WTC11 (cell line): ENCODE data around the gene SLC10A2. TPM values are rescaled to one million over a fixed set of nuclear protein-coding genes. Genes with fewer than 3 reads are reported as not detected.

ENCODE experiments used
- ATAC-seq: fragments of 200-7000 bp; cut with Tn5 transposase; 2 replicates; pipeline ENCODE4 v1.10.0; 2021; ENCODE audit warnings: mild to moderate bottlenecking, moderate library complexity
- CTCF ChIA-PET: fragments of 300-600 bp; sonication (Branson Sonifier 250); formaldehyde crosslinking; loops from one replicate; lab custom pipeline; 2021; ENCODE audit warnings: antibody characterized with exemption; lab: Charles Lee
- POLR2A ChIA-PET: fragments of 350-600 bp; sonication (Branson Sonifier 250); formaldehyde crosslinking; loops from one replicate; lab custom pipeline; 2021; ENCODE audit warnings: antibody characterized with exemption; lab: Charles Lee
- DNase-seq: peaks from one replicate; pipeline ENCODE4 v3.0.0; 2021; ENCODE audit warnings: low spot score
- H3K27ac Mint-ChIP-seq: 2 replicates; pipeline ENCODE4 v1.8.0; 2021; ENCODE audit warnings: mixed read lengths
- H3K27me3 Mint-ChIP-seq: 2 replicates; pipeline ENCODE4 v1.8.0; 2021; ENCODE audit warnings: low read depth, mild to moderate bottlenecking, moderate library complexity, mixed read lengths
- H3K36me3 Mint-ChIP-seq: 2 replicates; pipeline ENCODE4 v1.8.0; 2021; ENCODE audit warnings: mixed read lengths
- H3K4me1 Mint-ChIP-seq: 2 replicates; pipeline ENCODE4 v1.8.0; 2022; ENCODE audit warnings: mixed read lengths
- H3K4me3 Mint-ChIP-seq: 2 replicates; pipeline ENCODE4 v1.8.0; 2021; ENCODE audit warnings: mild to moderate bottlenecking, moderate library complexity, mixed read lengths
- H3K9me3 Mint-ChIP-seq: 2 replicates; pipeline ENCODE4 v1.8.0; 2021; ENCODE audit warnings: mixed read lengths
- AFF4 ChIP-seq: sonication (generic); formaldehyde crosslinking; IDR thresholded peaks from 2 replicates; pipeline ENCODE4 v1.8.1; 2023; ENCODE audit warnings: mild to moderate bottlenecking, missing genetic modification reagents, borderline replicate concordance
- ATF6 ChIP-seq: sonication (generic); formaldehyde crosslinking; IDR thresholded peaks from 2 replicates; pipeline ENCODE4 v1.8.1; 2023; ENCODE audit warnings: mild to moderate bottlenecking, missing genetic modification reagents
- EMX1 ChIP-seq: fragments of 250-450 bp; sonication (Bioruptor Pico); IDR thresholded peaks from 2 replicates; pipeline ENCODE4 v1.8.0; 2021; ENCODE audit warnings: mild to moderate bottlenecking
- FOXJ3 ChIP-seq: sonication (generic); formaldehyde crosslinking; IDR thresholded peaks from 2 replicates; pipeline ENCODE4 v1.9.0; 2021; ENCODE audit warnings: missing genetic modification reagents, mild to moderate bottlenecking, borderline replicate concordance
- NR3C1 ChIP-seq: sonication (generic); formaldehyde crosslinking; conservative IDR thresholded peaks from 2 replicates; pipeline ENCODE4 v1.8.1; 2023; ENCODE audit warnings: low read depth, mild to moderate bottlenecking, missing genetic modification reagents
- PRDM15 ChIP-seq: sonication (generic); formaldehyde crosslinking; IDR thresholded peaks from 2 replicates; pipeline ENCODE4 v1.8.0; 2022; ENCODE audit warnings: missing genetic modification reagents
- SMAD3 ChIP-seq: sonication (generic); formaldehyde crosslinking; IDR thresholded peaks from 2 replicates; pipeline ENCODE4 v1.8.0; 2022; ENCODE audit warnings: missing genetic modification reagents, mild to moderate bottlenecking, borderline replicate concordance
- total RNA-seq: library from RNA; stranded (reverse); gene quantifications from 3 replicates; pipeline ENCODE4 v1.2.3, GENCODE V29; 2021
- TF ChIP-seq, protein P1 (sequence below): fragments of 250-450 bp; sonication (Bioruptor Pico); IDR thresholded peaks from 2 replicates; pipeline ENCODE4 v1.8.0; 2021; ENCODE audit warnings: mild to moderate bottlenecking
- TF ChIP-seq, protein P2 (sequence below): fragments of 250-450 bp; sonication (Bioruptor Pico); conservative IDR thresholded peaks from 2 replicates; pipeline ENCODE4 v1.9.0; 2021; ENCODE audit warnings: mild to moderate bottlenecking
- TF ChIP-seq, protein P3 (sequence below): sonication (generic); formaldehyde crosslinking; IDR thresholded peaks from 2 replicates; pipeline ENCODE4 v1.8.0; 2022; ENCODE audit warnings: mild to moderate bottlenecking, missing genetic modification reagents

Gene SLC10A2
- total RNA-seq, 1 experiment from 2014 or later, result not detected

DNA sequence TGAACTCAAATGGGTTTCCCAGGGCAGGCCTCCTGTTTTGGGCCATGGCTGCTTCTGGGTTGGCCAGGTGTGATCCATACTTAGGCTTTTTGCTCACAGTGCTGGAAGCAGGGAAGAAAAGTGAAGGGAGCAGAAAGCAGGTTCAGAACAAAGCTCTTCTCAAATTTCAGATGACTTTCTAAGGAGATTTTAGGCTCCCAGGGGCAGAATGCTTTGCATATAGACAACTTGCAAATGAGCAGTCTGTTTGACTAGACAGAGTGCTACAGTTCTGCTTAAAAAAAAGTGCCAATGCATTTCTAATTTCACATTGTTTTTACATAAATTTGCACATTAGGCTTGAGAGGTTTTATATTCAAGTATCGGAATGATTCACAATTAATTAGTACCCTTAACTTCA lies 2.6 kb upstream of the SLC10A2 start:
- H3K4me1 Mint-ChIP-seq, result peaks cover 45% of the 10 kb centered on the region
- peak overlapping the region; percentile 91 for H3K27ac Mint-ChIP-seq
- CTCF ChIA-PET, result interaction anchor here (1.3 to 1.9 kb wide), 6 partner anchors 35 to 473 kb away, joined by 3 to 13 read pairs (median 8); no protein-coding TSS in a partner anchor
- ATAC-seq, result peak; percentile 9
- no peaks in the 10 kb centered on the region for H3K27me3 Mint-ChIP-seq
- POLR2A ChIA-PET, result no interaction called here
- TF ChIP-seq, protein P1, sequence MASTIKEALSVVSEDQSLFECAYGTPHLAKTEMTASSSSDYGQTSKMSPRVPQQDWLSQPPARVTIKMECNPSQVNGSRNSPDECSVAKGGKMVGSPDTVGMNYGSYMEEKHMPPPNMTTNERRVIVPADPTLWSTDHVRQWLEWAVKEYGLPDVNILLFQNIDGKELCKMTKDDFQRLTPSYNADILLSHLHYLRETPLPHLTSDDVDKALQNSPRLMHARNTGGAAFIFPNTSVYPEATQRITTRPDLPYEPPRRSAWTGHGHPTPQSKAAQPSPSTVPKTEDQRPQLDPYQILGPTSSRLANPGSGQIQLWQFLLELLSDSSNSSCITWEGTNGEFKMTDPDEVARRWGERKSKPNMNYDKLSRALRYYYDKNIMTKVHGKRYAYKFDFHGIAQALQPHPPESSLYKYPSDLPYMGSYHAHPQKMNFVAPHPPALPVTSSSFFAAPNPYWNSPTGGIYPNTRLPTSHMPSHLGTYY (CRISPR knock-in tag), result no peak
- TF ChIP-seq NR3C1 (CRISPR knock-in tag), result no peak
- TF ChIP-seq EMX1 (CRISPR knock-in tag), result no peak
- TF ChIP-seq, protein P2, sequence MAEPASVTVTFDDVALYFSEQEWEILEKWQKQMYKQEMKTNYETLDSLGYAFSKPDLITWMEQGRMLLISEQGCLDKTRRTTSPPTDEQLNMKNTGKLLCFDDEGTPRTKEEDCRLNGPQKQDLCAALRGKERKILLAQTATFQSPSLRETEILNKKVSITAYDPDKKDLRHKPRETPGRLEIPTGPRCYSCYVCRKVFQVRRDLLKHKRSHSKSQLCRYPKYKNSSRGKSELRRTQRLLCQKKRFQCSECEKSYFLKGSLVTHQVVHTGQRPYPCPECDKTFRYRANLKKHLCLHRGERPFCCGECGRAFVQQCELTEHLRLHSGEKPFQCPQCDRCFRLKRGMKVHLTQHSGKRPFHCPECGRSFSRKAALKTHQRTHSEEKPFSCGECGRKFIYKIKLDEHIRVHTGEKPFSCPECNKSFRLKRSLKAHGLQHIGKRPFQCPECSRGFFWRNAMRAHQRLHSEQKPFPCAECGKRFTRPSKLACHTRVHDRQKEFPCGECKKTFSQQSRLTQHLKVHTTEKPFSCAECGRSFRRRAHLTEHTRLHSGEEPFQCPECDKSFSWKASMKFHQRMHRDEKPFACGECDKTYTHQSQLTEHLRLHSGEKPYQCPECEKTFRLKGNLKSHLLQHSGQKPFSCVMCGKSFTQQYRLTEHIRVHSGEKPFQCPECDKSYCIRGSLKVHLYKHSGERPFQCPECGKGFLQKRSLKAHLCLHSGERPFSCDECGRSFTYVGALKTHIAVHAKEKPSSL (CRISPR knock-in tag), result no peak
- TF ChIP-seq SMAD3, result no peak
- TF ChIP-seq PRDM15, result no peak
- TF ChIP-seq ATF6 (CRISPR knock-in tag), result no peak
- no peak for TF ChIP-seq FOXJ3 (CRISPR knock-in tag)
- no peak for TF ChIP-seq AFF4
- TF ChIP-seq, protein P3, sequence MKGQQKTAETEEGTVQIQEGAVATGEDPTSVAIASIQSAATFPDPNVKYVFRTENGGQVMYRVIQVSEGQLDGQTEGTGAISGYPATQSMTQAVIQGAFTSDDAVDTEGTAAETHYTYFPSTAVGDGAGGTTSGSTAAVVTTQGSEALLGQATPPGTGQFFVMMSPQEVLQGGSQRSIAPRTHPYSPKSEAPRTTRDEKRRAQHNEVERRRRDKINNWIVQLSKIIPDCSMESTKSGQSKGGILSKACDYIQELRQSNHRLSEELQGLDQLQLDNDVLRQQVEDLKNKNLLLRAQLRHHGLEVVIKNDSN (CRISPR knock-in tag), result no peak
- peak overlapping the region; percentile 27; the same call in 1 of the 2 replicates for H3K4me3 Mint-ChIP-seq
- no peak for DNase-seq
- H3K36me3 Mint-ChIP-seq, result no peaks in the 10 kb centered on the region
- peaks cover 4% of the 10 kb centered on the region; the same call in 1 of the 2 replicates for H3K9me3 Mint-ChIP-seq
